Measurements from ENCODE around the gene VPS13D.
A peak's percentile ranks its signal among the peaks of the same experiment; 100 is the strongest.

VPS13D gene, protein sequence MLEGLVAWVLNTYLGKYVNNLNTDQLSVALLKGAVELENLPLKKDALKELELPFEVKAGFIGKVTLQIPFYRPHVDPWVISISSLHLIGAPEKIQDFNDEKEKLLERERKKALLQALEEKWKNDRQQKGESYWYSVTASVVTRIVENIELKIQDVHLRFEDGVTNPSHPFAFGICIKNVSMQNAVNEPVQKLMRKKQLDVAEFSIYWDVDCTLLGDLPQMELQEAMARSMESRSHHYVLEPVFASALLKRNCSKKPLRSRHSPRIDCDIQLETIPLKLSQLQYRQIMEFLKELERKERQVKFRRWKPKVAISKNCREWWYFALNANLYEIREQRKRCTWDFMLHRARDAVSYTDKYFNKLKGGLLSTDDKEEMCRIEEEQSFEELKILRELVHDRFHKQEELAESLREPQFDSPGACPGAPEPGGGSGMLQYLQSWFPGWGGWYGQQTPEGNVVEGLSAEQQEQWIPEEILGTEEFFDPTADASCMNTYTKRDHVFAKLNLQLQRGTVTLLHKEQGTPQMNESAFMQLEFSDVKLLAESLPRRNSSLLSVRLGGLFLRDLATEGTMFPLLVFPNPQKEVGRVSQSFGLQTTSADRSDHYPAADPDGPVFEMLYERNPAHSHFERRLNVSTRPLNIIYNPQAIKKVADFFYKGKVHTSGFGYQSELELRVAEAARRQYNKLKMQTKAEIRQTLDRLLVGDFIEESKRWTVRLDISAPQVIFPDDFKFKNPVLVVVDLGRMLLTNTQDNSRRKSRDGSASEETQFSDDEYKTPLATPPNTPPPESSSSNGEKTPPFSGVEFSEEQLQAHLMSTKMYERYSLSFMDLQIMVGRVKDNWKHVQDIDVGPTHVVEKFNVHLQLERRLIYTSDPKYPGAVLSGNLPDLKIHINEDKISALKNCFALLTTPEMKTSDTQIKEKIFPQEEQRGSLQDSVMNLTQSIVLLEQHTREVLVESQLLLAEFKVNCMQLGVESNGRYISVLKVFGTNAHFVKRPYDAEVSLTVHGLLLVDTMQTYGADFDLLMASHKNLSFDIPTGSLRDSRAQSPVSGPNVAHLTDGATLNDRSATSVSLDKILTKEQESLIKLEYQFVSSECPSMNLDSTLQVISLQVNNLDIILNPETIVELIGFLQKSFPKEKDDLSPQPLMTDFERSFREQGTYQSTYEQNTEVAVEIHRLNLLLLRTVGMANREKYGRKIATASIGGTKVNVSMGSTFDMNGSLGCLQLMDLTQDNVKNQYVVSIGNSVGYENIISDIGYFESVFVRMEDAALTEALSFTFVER (N-terminal part only)

DNA sequence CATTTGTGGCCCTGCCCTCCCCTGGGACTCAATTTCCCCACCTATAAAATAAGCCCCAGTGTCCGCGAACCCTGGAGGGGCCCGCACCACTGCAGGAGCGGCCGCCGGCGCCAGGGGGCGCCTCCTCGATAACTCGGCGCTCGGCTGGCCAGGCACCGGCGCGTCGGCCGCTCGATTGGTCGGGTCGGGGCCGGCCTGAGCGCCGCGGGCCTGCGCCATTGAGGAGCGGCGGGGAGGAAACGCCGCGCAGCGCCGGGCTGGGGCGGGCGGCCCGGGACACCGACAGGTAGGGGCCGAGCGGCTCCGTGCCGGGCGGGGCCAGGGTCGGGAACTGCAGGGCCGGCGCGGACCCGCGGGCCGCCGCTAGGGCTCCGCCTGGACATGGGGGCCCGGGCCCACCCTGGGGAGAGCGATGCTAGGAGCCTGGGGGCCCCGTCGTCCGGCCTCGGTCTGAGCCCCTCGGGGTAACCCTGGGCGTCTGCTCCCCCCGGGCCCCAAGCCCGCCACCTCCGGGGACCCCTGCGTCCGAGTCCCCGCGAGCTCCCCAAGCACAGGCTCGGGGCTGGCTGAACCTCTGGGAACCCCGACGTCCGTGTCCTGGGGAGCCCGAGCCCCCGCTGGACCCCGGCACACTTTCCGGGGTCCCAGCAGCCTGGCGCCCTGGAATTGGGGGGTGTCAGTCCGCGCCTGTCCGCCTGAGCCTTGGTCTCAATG is at the start of gene VPS13D:
TSS of gene VPS13D (plus strand) at position 196 of the 714 bp plus-strand sequence. CDS start 4,237 bp downstream, outside the sequence.
- peak; percentile 90 for DNase-seq

DNA sequence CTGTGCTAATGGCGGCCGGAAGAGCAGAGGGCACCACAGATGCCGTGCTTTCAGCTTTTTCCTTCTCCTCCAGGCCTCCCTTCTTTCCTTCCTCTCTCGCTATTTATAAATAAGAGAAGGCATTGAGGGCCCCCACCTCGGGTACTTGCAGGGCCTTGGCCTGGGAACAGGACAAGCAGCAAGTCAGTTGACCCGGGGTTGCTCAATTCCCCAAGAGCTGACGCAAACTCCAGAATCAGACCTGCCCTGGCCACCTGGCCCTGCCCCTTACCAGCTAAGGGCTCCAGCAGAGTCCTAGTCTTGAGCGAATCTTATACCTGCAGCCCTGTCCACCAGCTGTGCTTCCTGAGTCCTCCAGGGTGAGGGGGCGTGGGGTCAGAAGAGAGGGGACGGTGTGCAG is 49.5 kb upstream of the VPS13D start:
- DNase-seq, result no peak

- no peak for DNase-seq
Observed at GRCh38 chr1:12180903-12181302, 48.9 kb upstream of the VPS13D start.

DNA sequence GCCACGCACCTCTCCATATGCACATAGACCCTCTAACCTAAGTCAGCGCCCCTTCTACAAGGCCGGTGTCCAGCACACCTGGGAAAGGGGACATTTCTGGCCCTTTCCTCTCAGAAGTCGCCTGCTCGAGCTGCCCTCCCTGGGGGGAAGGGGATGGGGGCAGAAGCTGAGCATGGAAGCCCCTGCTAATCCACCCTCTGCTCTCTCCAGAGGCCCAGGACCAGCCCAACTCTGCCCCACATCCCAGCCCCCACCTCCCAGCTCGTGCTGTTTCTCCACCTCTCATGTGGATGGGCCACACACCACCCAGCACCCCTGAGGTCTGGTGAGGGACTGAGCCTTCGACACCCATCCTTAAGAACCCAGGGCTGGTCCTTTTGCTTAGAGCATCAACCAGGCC is 48.3 kb upstream of the VPS13D start:
- DNase-seq, result no peak

DNA sequence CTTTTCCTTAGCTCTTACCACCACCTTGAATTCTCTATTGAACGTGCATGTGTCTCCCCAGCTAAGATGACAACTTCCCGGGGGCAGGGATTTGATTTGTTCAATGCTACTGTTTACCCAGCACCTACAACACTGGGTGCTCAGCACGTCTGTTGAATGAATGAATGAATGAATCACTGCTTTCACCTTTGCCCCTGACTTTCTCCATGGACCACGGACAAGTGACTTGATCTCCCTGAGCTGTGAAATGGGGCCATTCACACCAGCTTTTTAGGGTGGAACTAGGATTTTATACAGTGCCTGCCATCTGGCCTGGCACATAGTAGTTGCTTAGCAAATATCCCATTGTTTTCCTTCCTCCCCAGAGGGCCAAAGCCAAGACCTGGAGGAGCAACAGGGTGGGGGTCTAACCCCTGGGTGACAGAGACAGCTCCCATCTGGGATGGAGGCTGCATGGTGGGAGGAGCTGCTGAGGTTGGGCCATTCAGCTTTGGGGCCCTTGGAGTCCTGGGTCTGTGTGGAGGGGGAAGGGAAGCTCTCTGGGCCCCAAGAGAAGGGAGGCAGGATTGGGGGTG is 47.3 kb upstream of the VPS13D start:
- DNase-seq, result no peak

DNA sequence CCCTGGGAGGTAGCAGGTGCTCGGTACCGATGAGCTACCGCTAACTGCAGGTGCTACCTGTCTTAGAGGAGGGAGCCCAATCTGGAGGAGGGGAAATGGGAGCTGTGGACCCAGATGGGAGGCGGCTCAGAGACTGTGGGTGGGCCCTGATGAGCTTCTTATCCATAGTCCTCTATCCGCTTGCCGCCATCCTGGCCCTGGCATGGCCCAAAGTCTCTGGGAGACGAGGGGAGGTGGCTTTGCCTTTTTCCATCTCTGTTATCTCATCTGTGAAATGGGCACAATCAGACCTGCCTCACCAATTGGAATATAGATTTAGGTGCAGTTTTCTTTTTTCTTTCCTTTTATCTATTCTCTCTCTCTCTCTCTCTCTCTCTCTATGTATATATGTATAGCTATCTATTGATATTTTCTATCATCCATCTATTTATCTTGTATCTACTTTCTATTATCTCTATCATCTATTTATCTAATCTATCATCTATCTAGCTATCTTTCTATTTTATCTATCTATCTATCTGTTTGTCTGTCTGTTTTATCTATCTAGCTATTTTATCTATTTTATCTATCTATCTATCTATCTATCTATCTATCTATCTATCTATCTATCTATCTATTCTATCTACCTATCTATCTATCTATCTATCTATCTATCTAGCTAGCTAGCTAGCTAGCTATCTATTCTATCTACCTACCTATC is 46.6 kb upstream of the VPS13D start:
- no peak for DNase-seq

DNA sequence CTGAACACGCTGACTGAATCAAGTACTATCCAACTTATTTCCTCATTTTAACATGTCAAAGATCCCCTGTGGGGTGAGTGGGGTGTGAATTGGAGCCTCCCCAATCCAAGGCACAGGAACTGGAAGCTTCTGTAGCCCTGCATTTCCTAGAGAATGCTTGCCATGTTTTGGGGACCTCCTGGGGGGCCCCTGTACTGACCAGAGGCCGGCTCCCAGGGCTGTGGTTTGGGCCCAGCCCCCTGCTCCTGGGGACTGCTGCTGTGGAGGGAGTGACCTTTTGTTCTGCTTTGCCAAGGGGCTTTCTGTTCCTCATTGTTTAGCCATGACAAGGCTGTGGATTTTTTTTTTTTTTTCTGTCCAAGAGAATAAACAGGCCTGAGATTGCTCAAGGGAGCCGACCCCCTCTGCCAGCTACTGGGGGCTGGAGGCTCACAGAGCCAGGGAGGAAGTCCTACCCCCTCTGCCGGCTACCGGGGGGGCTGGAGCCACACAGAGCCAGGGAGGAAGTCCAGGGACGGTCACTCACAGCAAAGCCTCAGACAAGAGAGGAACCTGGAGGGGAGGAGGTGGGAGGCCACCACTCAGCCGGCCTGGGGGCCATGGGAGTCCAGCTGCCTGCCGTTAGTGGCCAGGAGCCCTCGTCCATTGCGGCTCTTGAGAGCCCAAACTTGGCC is 45.7 kb upstream of the VPS13D start:
- no peak for DNase-seq

DNA sequence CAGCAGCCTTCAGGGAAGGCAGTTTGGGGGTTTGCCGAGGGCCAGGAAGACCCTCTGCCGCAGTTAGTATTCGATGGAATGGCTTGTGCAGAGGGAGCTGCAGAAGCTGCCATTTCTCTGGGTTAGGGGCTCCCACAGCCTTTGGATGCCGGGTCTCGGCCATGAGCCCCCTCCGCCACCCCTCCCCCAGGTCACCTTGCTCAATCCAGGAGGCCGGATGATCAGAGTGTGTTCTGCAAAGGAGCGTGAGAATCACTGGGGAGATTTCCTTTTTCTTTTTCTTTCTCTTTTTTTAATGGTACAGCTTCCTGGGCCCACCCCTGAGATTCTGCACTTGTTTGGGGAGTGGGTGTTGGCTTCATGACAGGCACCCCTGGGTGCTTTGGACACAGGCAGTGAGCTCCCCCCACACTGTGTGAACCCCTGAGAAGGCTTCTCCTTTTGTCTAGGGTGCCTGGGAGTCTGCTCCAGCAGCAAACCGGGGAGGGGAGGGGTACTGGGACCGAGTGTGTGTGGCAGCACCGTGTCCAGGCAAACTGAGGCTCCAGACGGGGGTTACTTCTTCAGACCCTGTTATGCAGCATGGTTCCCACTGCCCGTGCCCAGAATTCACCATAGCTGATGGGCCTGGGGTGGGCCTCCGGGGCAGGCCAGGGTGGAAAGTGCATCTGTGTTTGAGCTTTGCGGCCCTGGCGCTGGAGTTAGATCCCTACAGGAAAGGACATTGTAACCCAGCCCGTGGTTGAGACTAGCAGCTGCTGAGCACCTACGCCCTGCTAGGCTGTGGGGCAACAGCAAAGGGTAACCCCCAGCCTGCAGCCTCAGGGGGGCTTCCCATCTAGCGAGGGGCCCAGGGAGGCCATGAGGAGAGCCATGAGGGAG is 44.6 kb upstream of the VPS13D start:
- DNase-seq, result no peak

- DNase-seq, result no peak
Observed at GRCh38 chr1:12185918-12186678, 43.7 kb upstream of the VPS13D start.

GRCh38 chr1:12186679-12186985 is 43.2 kb upstream of the VPS13D start:
- no peak for DNase-seq

DNA sequence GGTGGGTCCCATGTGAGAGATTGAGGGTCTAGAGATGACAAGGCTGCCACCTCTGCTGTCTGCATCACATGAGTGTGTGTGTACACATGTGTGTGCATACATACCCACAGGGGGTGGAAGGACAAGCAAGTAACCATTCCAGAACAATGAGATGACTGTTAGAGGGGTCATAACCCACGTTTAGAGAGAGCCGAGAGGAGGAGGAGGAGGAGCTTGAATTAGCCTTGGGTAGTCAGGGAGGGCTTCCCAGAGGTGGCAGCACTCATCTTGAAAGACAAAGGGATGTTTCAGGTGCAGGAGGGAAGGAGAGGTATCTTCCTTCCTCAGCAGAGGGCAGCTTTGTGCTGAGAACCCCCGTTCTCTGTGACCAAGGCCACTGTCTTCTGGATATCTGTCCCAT is 41.7 kb upstream of the VPS13D start:
- DNase-seq, result no peak

- no peak for DNase-seq
Observed at GRCh38 chr1:12188657-12189327, 41.0 kb upstream of the VPS13D start.

GRCh38 chr1:12189328-12189682 is 40.5 kb upstream of the VPS13D start:
- DNase-seq, result no peak

DNA sequence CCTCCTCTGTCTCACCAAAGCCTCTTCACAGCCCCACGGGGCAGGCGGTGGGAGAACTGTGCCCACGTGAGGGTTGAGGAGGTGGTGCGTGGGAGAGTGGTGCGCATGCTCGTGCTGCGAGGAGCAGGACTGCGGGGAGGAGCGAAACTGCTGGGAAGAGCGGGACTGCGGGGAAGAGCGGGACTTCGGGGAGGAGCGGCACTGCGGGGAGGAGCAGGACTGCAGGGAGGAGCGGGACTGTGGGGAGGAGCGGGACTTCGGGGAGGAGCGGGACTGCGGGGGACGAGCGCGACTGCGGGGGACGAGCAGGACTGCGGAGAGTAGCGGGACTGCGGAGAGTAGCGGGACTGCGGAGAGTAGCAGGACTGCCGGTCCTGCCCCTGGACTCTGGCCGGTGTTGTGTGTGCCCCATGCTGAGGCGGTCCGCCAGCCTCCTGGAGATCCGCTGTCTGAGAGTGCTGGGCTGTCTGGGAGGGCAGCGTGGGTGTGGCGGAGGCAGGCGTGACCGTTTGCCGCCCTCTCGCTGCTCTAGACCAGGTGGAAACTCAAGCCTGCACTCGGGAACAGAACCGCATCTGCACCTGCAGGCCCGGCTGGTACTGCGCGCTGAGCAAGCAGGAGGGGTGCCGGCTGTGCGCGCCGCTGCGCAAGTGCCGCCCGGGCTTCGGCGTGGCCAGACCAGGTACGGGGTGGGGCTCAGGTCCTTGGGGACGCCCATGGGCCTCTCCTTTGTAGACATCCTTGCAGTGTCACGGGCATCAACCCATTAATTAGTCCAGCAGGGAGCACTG is 38.4 kb upstream of the VPS13D start:
- no peak for DNase-seq

DNA sequence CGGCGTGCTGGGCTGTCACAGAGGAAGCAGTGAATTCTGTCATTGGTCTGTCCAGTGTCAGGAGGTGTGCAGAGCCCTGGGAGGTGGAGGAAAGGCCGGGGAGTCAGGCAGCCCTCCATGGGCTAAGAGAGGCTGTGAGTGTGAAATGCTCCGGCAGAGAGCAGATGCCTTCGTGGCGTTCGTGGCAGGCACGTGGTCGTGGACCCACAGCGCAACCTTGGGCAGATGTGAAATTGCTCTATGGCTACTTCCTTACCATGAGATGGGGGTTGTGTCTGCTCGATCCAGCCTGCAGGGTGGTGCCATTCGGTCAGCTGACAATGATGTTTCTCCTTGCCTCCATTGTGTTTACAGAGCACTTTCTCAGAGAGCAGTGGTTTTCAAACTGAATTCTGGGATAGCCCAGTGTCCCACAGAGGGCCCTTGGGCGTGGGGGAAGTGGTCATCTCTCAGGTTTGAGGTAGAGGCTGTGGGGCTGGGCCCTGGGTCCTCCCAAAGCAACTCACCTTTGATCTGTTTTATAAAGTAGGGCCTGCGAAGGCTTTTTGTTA is 35.1 kb upstream of the VPS13D start:
- DNase-seq, result no peak

DNA sequence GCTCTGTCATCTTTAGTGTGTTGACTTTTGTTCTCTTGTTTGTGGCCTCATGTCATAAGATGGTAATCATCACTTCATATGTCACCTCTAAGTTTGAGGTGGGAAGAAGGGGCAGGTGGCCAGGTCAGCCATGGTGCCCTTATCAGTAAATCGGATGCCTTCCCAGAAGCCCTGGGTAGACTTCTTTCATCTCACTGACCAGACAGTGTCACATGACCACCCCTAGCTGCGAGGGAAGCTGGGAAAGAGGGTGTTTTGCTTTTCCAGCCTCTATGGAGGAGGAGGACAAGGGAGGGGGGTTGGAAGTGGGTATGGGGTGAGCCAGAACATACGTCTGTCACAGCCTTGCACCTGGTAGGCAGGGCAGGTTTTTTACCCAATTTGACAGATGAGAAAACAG is 34.4 kb upstream of the VPS13D start:
- DNase-seq, result no peak
